ENCODE results near the gene LHPP. TPM values are rescaled to one million over a fixed set of nuclear protein-coding genes. Genes with fewer than 3 reads are reported as not detected.

The LHPP gene
- total RNA-seq, 1 donor from 2014 or later, result 15.3 TPM

DNA sequence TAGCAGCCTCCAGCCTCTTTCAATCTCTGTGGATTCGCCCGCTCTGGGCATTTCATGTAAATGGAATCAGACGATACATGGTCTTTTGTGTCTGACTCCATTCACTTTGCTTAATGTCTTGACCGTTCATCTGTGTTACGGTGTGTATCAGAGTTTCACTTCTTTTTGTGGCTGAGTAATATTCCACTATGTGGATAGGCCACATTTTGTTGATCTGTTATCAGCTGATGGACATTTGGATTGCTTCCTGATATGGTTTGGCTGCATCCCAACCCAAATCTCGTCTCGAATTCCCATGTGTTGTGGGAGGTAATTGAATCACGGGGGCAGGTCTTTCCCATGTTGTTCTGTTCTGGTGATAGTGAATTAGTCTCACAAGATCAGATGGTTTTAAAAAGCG is 109.0 kb downstream of the LHPP start:
- Mint-ChIP-seq H3K4me3 (ENCODE audit: unreplicated experiment) (no peak overlapping the region), H3K36me3 (ENCODE audit: low read depth) (peaks cover 3% of the 10 kb centered on the region), H3K9me3 (ENCODE audit: low read depth) (peaks cover 5% of the 10 kb centered on the region), H3K4me1 (ENCODE audit: low read depth) (peaks cover 5% of the 10 kb centered on the region), H3K27ac (ENCODE audit: unreplicated experiment) (no peak overlapping the region), H3K27me3 (ENCODE audit: low read depth) (peaks cover 3% of the 10 kb centered on the region)
- TF ChIP-seq, protein P1, sequence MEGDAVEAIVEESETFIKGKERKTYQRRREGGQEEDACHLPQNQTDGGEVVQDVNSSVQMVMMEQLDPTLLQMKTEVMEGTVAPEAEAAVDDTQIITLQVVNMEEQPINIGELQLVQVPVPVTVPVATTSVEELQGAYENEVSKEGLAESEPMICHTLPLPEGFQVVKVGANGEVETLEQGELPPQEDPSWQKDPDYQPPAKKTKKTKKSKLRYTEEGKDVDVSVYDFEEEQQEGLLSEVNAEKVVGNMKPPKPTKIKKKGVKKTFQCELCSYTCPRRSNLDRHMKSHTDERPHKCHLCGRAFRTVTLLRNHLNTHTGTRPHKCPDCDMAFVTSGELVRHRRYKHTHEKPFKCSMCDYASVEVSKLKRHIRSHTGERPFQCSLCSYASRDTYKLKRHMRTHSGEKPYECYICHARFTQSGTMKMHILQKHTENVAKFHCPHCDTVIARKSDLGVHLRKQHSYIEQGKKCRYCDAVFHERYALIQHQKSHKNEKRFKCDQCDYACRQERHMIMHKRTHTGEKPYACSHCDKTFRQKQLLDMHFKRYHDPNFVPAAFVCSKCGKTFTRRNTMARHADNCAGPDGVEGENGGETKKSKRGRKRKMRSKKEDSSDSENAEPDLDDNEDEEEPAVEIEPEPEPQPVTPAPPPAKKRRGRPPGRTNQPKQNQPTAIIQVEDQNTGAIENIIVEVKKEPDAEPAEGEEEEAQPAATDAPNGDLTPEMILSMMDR (IDR thresholded peaks at IDR 0.05), result no peak
- peak; percentile 28 for DNase-seq (ENCODE audit: low spot score)

DNA sequence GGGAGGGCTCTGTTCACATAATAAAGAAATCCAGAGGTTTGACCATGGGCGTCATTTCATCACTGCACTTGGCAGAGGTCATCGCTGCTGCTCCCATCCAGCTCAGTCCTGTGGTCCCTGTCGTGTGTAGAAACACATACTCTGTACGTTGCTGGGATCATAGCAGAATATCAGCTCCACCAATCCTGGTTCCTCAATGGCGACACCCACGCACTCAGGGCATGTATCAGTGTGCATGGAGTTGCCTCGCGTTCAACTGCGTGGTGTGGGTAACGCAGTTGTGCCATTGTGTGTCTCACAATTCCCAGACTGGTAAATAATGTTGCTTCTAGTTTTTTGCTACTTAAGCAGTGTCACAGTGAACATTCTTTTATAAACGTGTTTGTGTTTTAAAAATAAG is 111.1 kb downstream of the LHPP start:
- peak; percentile 27 for DNase-seq (ENCODE audit: low spot score)
- peaks cover 5% of the 10 kb centered on the region for H3K9me3 Mint-ChIP-seq (ENCODE audit: low read depth)
- peaks cover 3% of the 10 kb centered on the region for H3K36me3 Mint-ChIP-seq (ENCODE audit: low read depth)
- H3K27me3 Mint-ChIP-seq (ENCODE audit: low read depth), result peaks cover 4% of the 10 kb centered on the region
- TF ChIP-seq, protein P1 (IDR thresholded peaks at IDR 0.05), result no peak
- H3K4me1 Mint-ChIP-seq (ENCODE audit: low read depth), result peaks cover 4% of the 10 kb centered on the region
- H3K27ac Mint-ChIP-seq (ENCODE audit: unreplicated experiment), result no peak overlapping the region
- no peak overlapping the region for H3K4me3 Mint-ChIP-seq (ENCODE audit: unreplicated experiment)

DNA sequence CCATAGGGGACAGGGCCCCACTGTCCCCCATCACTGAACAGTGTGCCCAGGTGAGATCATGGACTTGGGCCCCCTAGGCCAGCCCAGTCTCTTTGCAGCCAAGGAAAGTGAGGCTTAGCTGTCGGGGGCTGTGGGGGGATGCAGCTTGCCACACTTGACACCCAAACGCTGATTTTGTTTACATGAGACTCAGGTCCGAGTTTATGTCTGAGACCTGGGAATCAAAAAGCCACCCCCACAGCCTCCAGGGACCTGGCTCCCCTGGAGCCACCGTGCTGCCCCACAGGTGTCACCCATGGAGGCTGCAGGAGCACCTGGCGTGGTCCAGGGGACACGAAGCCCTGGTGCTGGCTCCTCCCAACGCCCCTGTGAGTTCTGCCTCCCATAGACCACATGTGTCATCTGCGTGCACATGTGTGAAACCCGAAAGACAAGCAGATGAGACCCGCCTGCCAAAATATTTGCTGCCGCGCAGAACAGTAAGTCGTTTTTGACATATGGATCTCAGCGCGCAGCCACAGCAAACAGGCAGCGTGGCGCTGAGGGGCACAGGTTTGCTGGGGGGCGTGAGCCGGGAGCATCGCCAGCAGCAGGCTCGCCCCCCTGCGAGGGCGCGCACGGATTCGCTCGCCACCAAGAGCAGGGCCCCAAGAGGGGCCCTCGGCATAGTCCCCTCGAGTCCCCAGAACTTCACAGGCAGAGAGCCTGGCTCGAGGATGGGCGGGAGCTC is 112.3 kb downstream of the LHPP start:
- H3K36me3 Mint-ChIP-seq (ENCODE audit: low read depth), result peaks cover 3% of the 10 kb centered on the region
- TF ChIP-seq, protein P1 (IDR thresholded peaks at IDR 0.05), result no peak
- H3K4me1 Mint-ChIP-seq (ENCODE audit: low read depth), result peaks cover 4% of the 10 kb centered on the region
- H3K27me3 Mint-ChIP-seq (ENCODE audit: low read depth), result peaks cover 4% of the 10 kb centered on the region
- H3K27ac Mint-ChIP-seq (ENCODE audit: unreplicated experiment), result no peak overlapping the region
- peaks cover 5% of the 10 kb centered on the region for H3K9me3 Mint-ChIP-seq (ENCODE audit: low read depth)
- peak; percentile 59 for DNase-seq (ENCODE audit: low spot score)
- H3K4me3 Mint-ChIP-seq (ENCODE audit: unreplicated experiment), result no peak overlapping the region

DNA sequence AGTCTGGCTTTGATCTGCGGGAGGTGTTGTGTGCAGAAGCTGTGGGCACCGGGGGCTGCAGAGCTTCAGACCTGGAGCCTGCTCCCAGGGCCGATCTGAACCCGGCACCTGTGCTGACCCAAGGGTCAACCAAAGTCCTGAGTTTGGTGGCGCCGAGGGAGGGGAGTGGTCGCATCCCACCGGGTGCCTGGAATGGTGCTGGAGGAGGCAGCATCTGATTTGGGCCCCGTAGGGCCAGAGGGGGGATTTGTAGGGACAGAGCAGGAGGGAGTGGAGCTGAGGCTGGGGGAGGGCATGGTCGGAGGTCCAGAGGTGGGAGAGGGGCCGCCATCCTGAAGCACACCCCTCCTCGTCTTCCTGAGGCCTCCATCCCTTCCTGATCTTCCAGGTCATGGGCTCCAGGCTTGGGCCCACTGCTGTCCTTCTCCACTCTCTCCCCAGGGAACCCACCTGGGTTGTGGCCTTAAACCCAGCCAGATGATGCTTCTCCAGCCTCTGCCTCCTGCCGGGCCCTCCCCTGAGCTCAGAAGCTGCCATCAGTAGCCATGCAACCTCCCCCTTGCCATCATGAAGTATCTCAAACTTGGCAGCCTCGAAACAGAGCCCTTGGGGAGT is 112.9 kb downstream of the LHPP start:
- peaks cover 4% of the 10 kb centered on the region for H3K27me3 Mint-ChIP-seq (ENCODE audit: low read depth)
- peak; percentile 82 for DNase-seq (ENCODE audit: low spot score)
- H3K27ac Mint-ChIP-seq (ENCODE audit: unreplicated experiment), result no peak overlapping the region
- no peak overlapping the region for H3K4me3 Mint-ChIP-seq (ENCODE audit: unreplicated experiment)
- TF ChIP-seq, protein P1 (IDR thresholded peaks at IDR 0.05), result no peak
- H3K9me3 Mint-ChIP-seq (ENCODE audit: low read depth), result peaks cover 5% of the 10 kb centered on the region
- no peaks in the 10 kb centered on the region for H3K4me1 Mint-ChIP-seq (ENCODE audit: low read depth)
- H3K36me3 Mint-ChIP-seq (ENCODE audit: low read depth), result peaks cover 3% of the 10 kb centered on the region

DNA sequence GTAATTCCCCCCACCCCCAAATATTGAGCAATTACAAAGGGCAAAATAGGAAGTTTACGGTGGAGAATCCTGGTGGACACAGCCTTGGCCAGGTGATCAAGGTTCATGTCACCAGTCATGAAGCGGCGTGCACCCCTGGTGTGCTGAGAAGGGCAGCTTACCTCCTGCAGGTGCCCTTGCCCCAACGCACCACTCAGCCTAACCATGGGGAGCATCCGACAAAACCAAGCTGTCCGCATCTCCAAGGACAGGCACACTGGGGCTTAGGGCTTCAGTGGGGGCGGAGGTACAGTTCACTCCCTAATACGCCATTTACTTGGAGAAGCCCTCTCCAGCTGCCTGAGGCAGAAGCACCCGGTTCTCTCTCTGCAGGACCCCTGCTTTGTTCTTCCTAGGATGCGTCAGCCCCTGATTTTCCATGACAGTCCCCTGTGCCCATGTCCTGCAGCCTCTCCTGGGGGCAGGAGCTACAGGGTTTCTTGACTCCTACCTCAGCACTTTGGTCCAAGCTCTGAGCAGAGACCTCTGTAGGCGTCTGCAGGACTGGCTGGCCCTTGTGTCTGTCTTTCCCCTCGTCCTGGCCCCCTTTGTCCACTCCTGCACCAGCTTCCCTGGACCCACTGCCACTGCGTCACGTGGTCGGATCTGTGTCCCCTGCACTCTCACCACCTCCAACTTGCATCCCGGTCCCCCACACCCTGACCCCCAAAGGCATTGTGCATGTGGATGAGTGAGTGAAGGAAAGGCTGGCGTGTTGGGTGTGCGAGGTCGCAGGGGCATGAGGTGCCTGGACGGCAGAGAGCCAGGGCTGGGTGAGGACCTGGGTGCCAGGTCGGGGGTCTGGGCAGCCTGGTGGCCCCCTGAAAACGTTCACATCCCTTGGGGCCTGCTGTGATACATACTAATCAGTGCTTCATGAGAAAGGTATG is 113.7 kb downstream of the LHPP start:
- peaks cover 11% of the 10 kb centered on the region for H3K9me3 Mint-ChIP-seq (ENCODE audit: low read depth)
- peaks cover 6% of the 10 kb centered on the region for H3K36me3 Mint-ChIP-seq (ENCODE audit: low read depth)
- no peaks in the 10 kb centered on the region for H3K4me1 Mint-ChIP-seq (ENCODE audit: low read depth)
- H3K27me3 Mint-ChIP-seq (ENCODE audit: low read depth), result peaks cover 4% of the 10 kb centered on the region
- no peak overlapping the region for H3K27ac Mint-ChIP-seq (ENCODE audit: unreplicated experiment)
- TF ChIP-seq, protein P1 (IDR thresholded peaks at IDR 0.05), result no peak
- peak; percentile 79 for DNase-seq (ENCODE audit: low spot score)
- H3K4me3 Mint-ChIP-seq (ENCODE audit: unreplicated experiment), result no peak overlapping the region
